Measurements from ENCODE around the gene ARID3B.

DNA sequence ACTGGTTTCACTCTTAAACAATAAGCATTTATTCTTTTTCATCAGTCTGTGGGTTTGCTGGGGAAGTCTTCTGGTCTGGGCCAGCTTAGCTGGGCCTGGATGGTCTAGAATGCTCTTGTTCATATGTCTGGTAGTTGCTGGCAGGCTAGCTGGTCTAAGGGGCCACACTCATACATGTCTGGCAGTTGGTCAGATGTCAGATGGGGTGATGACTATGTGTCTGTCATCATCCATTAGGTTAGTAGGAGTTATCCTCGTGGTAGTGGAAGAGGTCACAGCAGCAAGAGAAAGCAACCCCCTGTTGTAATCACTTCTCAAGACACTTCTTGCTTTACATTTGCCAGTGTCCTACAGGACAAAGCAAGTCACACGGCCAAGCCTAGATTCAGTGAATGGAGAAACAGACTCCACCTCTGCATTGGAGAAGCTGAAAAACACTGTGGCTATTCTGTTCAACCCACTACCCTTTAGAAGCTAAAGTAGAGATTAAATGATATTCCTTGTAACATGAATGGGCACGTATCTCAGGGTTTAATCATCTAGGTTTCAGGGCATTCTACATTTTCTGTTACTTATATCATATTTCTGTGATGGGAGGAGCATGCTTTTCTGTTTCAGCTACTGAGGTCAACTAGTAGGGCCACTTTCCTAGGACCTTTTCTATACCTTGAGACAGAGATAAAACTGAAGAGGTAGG lies 5.5 kb upstream of the ARID3B start:
- TF ChIP-seq, protein P1, sequence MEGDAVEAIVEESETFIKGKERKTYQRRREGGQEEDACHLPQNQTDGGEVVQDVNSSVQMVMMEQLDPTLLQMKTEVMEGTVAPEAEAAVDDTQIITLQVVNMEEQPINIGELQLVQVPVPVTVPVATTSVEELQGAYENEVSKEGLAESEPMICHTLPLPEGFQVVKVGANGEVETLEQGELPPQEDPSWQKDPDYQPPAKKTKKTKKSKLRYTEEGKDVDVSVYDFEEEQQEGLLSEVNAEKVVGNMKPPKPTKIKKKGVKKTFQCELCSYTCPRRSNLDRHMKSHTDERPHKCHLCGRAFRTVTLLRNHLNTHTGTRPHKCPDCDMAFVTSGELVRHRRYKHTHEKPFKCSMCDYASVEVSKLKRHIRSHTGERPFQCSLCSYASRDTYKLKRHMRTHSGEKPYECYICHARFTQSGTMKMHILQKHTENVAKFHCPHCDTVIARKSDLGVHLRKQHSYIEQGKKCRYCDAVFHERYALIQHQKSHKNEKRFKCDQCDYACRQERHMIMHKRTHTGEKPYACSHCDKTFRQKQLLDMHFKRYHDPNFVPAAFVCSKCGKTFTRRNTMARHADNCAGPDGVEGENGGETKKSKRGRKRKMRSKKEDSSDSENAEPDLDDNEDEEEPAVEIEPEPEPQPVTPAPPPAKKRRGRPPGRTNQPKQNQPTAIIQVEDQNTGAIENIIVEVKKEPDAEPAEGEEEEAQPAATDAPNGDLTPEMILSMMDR (IDR thresholded peaks at IDR 0.05), result no peak
- TF ChIP-seq POLR2AphosphoS5 (IDR thresholded peaks at IDR 0.05; ENCODE audit: low read depth, low read length), result no peak
- no peak for TF ChIP-seq TCF7L2 (IDR thresholded peaks at IDR 0.05; ENCODE audit: low read depth, low read length)

Measured in Panc1 (cell line).